A549 treated with AZD9567 at 1 μM for 4 hours (cell line): Measurements from ENCODE around the gene PGM2. TPM values are rescaled to one million over a fixed set of nuclear protein-coding genes. Genes with fewer than 3 reads are reported as not detected.

Source experiments
- total RNA-seq: library from RNA; stranded (reverse); fragments of 200-300 nt; extraction: Qiagen RNA extraction; gene quantifications from 5 replicates; pipeline ENCODE4 v1.2.3, GENCODE V29; 2022; ENCODE audit not compliant: insufficient read depth

Gene PGM2
- 14.6 to 20.6 TPM (median 14.8 TPM) in 5 replicates for total RNA-seq

GRCh38 chr4:37826295-37827029, at the start of gene PGM2:
TSS of gene PGM2 (plus strand) at chr4:37826686. CDS start at chr4:37826733, 47 bp downstream.

GRCh38 chr4:37890801-37891259, 64.3 kb downstream of the PGM2 start, which contains the start of gene TBC1D1:
TSS of gene TBC1D1 (plus strand) at chr4:37891084. CDS start at chr4:37902096, 11,012 bp downstream.

Other genes with a start within 250 kb of the PGM2 start
- 5.1 to 7.3 TPM (median 6.1 TPM) in 5 replicates for gene RELL1, start 140.3 kb upstream of the PGM2 start, total RNA-seq
- 21.1 to 25.0 TPM (median 23.0 TPM) in 5 replicates for gene TBC1D1, start 64.4 kb downstream of the PGM2 start, total RNA-seq
- not detected in 5 replicates for gene PTTG2, start 133.7 kb downstream of the PGM2 start, total RNA-seq